EH (cell line): ENCODE data around the gene H2AZ2.

Source experiments
- DNase-seq: peaks from one replicate; pipeline ENCODE4 v3.0.0-alpha.2; 2015; ENCODE audit warnings: low read depth

H2AZ2 gene

DNA sequence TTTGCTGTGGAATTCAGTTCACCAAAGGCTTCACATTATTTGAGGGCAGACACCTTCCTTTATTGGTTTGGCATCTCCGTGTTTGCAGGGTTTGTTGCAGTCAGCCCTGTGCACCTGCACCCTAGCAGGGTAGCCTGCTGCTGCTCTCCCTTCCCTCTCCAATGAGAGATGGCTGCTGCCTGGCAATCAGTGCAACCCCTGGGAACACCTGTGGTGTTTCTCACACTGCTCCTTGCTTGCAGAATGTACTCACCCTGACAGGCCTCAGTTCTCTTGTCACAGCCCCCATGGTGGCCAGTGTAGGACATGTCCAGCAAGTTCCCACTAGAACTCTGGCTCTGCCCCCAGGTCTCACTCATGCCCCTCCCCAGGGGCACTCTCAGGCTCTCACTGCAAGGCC, 63.5 kb downstream of the H2AZ2 start:
- no peak for DNase-seq

GRCh38 chr7:44783407-44783806, 64.5 kb downstream of the H2AZ2 start:
- DNase-seq: no peak

DNA sequence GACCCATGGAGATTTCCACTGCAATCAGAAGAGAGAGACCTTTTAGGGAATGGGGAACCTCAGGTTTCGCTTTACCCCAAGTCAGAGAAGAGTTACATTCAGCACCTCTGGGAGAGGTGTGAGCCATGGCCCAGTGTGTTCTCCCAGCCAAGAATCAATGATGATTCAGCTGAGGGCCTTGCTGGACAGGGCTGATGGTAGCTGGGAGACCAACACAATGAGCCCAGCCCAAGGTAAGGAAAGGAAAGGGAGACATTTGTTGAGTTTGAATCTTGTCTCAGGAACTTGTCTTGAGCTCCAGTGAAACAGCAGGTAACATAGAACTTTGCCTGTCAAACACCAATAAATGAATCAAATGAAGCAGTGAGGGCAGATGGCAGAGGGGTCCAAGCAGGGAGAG, 65.4 kb downstream of the H2AZ2 start:
- DNase-seq: no peak
